ENCODE measurements around the gene PRKN.
"Not testable (repeated sequence)": the region's sequence is repeated elsewhere in the genome, so short reads cannot be mapped to it uniquely, and the experiment has no call there.

Gene PRKN

DNA sequence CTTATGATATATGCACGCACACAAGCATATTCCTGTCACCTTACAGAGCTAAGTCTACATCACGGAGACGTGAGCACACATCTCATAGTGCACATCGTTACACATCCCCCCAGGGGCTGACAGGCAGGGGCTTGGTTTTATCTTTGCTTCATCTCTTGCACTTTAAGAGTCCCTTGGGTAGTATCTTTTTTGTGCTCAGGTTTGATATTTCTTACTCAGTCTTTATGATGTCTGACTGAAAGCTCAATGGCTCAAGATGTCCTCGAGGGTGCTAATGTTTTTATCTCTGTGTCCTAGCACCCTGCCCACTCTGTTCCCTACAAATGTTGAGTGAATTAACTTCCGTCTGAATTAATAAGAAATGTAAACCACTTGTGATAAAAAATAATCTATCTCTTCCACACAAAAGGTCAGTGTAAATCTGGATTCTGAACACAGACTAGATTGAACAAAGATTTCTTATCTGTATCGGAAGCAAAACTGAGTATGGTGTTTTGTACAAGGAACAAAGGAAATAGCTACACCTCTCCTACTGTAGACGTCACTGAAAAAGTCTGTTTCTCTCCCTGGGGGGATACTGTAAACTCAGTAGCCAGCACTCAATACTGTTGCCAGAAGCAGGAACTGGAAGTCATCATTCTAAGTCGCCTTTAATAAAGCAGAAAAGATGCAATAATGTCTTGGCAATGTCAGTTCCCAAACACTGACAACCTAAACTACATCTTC, 195.1 kb downstream of the PRKN start:
- Histone ChIP-seq H3K9ac (ENCODE audit: low read length) (peak overlapping the region; percentile 24), H3K4me3 (ENCODE audit: low read depth in 1 of 2, low read length in 2 of 2) (no peak overlapping the region), H3K9me3 (ENCODE audit: low read length) (no peaks in the 10 kb centered on the region), H3K4me1 (ENCODE audit: insufficient read depth, low read length) (peaks cover 11% of the 10 kb centered on the region), H3K36me3 (ENCODE audit: insufficient read depth, low read length) (no peaks in the 10 kb centered on the region), H3K27ac (ENCODE audit: low read depth, low read length) (no peak overlapping the region), H3K27me3 (ENCODE audit: control insufficient read depth in 1 of 2, insufficient read depth in 2 of 2, low read length in 2 of 2) (no peaks in the 10 kb centered on the region)

DNA sequence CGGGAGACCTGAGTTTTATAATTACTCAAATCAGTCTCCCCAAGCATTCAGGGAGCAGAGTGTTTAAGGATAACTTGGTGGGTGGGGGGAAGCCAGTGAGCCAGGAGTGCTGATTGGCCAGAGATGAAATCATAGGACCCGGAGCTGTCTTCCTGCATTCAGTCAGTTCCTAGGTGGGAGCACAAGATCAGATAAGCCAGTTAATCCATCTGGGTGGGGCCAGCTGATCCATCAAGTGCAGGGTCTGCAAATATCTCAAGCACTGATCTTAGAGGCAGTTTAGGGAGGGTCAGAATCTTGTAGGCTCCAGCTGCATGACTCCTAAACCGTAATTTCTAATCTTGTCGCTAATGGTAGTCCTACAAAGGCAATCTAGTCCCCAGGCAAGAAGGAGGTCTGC, 196.2 kb downstream of the PRKN start:
- peaks cover 11% of the 10 kb centered on the region for H3K4me1 ChIP-seq (ENCODE audit: insufficient read depth, low read length)
- not testable (repeated sequence) for H3K9me3 ChIP-seq (ENCODE audit: low read length); H3K36me3 ChIP-seq (ENCODE audit: insufficient read depth, low read length); H3K9ac ChIP-seq (ENCODE audit: low read length); H3K27ac ChIP-seq (ENCODE audit: low read depth, low read length); H3K4me3 ChIP-seq (ENCODE audit: low read depth in 1 of 2, low read length in 2 of 2); H3K27me3 ChIP-seq (ENCODE audit: control insufficient read depth in 1 of 2, insufficient read depth in 2 of 2, low read length in 2 of 2)

DNA sequence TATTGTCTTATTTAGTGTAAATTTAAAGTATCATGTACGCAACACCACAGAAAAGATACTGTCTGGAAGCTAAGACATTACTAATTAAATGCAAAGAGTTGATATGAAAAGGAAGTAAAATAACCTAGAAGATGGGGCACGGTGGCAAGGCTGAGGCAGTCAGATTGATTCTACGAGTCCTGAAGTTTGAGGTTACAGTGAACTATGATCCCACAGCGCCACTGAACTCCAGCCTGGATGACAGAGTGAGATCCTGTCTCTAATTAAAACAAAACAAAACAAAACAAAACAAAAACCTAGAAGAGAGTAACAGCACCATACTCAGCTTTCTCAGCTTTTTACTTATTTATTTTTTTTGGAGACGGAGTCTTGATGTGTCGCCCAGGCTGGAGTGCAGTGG, 199.0 kb downstream of the PRKN start:
- Histone ChIP-seq H3K4me3 (ENCODE audit: low read depth in 1 of 2, low read length in 2 of 2) (no peak overlapping the region), H3K4me1 (ENCODE audit: insufficient read depth, low read length) (peaks cover 11% of the 10 kb centered on the region), H3K9me3 (ENCODE audit: low read length) (no peaks in the 10 kb centered on the region), H3K27ac (ENCODE audit: low read depth, low read length) (no peak overlapping the region), H3K9ac (ENCODE audit: low read length) (no peak overlapping the region), H3K36me3 (ENCODE audit: insufficient read depth, low read length) (no peaks in the 10 kb centered on the region), H3K27me3 (ENCODE audit: control insufficient read depth in 1 of 2, insufficient read depth in 2 of 2, low read length in 2 of 2) (no peaks in the 10 kb centered on the region)

DNA sequence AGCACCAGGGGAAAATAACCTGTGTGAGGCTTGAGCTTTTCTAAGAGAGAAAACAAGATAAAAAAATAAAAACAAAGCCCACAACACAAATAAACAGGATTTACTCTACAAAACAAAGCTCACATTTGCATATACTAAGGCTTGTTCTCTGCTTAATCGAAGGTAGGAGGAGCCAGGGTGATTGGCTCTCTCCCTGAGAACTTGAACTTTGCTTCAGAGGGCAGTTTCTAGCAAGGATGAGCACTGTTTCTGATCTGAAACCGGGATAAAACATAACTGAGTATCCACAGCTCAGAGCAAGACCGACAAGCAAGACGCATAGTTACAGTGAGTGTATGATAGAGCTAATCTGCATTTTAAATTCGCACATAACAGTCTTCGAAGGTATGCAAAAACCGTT, 200.6 kb downstream of the PRKN start:
- no peak overlapping the region for H3K4me3 ChIP-seq (ENCODE audit: low read depth in 1 of 2, low read length in 2 of 2)
- no peaks in the 10 kb centered on the region for H3K36me3 ChIP-seq (ENCODE audit: insufficient read depth, low read length)
- H3K9ac ChIP-seq (ENCODE audit: low read length) = no peak overlapping the region
- no peaks in the 10 kb centered on the region for H3K27me3 ChIP-seq (ENCODE audit: control insufficient read depth in 1 of 2, insufficient read depth in 2 of 2, low read length in 2 of 2)
- H3K9me3 ChIP-seq (ENCODE audit: low read length) = no peaks in the 10 kb centered on the region
- no peaks in the 10 kb centered on the region for H3K4me1 ChIP-seq (ENCODE audit: insufficient read depth, low read length)
- H3K27ac ChIP-seq (ENCODE audit: low read depth, low read length) = no peak overlapping the region

DNA sequence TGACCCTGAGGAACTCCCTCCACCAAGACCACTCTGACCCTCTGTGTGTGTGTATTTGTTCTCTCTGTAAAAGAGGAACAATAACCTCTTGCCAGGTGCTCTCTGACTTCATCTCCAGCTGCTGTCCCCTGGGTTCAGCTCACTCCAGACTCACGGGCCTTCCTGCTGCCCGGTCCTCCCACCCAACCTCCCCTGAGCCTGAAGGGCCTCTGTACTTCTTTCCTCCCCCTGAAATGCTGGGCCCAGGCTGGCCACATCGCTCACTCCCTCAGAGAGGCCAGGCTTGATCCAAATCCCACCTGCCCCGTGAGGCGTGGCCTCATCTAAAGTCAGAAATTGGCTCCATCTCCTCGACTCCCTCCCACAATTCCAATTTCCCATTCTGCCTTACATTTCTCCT, 202.4 kb downstream of the PRKN start:
- no peak overlapping the region for H3K9ac ChIP-seq (ENCODE audit: low read length)
- no peaks in the 10 kb centered on the region for H3K9me3 ChIP-seq (ENCODE audit: low read length)
- H3K36me3 ChIP-seq (ENCODE audit: insufficient read depth, low read length) = no peaks in the 10 kb centered on the region
- H3K4me1 ChIP-seq (ENCODE audit: insufficient read depth, low read length) = peaks cover 4% of the 10 kb centered on the region
- H3K27ac ChIP-seq (ENCODE audit: low read depth, low read length) = no peak overlapping the region
- no peak overlapping the region for H3K4me3 ChIP-seq (ENCODE audit: low read depth in 1 of 2, low read length in 2 of 2)
- H3K27me3 ChIP-seq (ENCODE audit: control insufficient read depth in 1 of 2, insufficient read depth in 2 of 2, low read length in 2 of 2) = no peaks in the 10 kb centered on the region

GRCh38 chr6:162512744-162513143, 214.8 kb downstream of the PRKN start:
- Histone ChIP-seq H3K4me3 (ENCODE audit: low read depth in 1 of 2, low read length in 2 of 2) (no peak overlapping the region), H3K9me3 (ENCODE audit: low read length) (no peaks in the 10 kb centered on the region), H3K9ac (ENCODE audit: low read length) (no peak overlapping the region), H3K27ac (ENCODE audit: low read depth, low read length) (no peak overlapping the region), H3K27me3 (ENCODE audit: control insufficient read depth in 1 of 2, insufficient read depth in 2 of 2, low read length in 2 of 2) (no peaks in the 10 kb centered on the region), H3K4me1 (ENCODE audit: insufficient read depth, low read length) (peaks cover 3% of the 10 kb centered on the region), H3K36me3 (ENCODE audit: insufficient read depth, low read length) (no peaks in the 10 kb centered on the region)

DNA sequence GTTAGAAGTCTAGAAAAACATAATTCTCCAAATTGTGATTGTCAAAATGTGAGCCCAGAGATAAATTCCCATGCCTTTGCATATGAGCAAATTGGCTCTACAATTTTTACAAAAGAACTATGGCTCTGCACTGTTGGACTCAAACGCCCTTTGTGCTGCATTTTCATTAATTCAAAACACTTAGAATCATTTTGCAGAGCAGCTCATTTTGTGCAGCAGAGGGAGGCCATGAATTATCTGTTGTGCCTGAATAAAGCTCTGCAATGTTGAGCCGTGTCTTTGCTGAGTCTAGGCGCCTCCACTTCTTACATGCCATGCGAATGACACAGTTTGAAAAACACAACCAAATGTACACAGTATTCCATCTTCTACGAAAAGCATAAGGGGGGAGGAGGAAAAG, 230.2 kb downstream of the PRKN start:
- no peaks in the 10 kb centered on the region for H3K27me3 ChIP-seq (ENCODE audit: control insufficient read depth in 1 of 2, insufficient read depth in 2 of 2, low read length in 2 of 2)
- no peaks in the 10 kb centered on the region for H3K36me3 ChIP-seq (ENCODE audit: insufficient read depth, low read length)
- no peak overlapping the region for H3K4me3 ChIP-seq (ENCODE audit: low read depth in 1 of 2, low read length in 2 of 2)
- no peaks in the 10 kb centered on the region for H3K9me3 ChIP-seq (ENCODE audit: low read length)
- H3K27ac ChIP-seq (ENCODE audit: low read depth, low read length) = no peak overlapping the region
- no peaks in the 10 kb centered on the region for H3K4me1 ChIP-seq (ENCODE audit: insufficient read depth, low read length)
- no peak overlapping the region for H3K9ac ChIP-seq (ENCODE audit: low read length)

- no peaks in the 10 kb centered on the region for H3K4me1 ChIP-seq (ENCODE audit: insufficient read depth, low read length)
- H3K9ac ChIP-seq (ENCODE audit: low read length) = no peak overlapping the region
Measured at GRCh38 chr6:162493917-162494316, 233.6 kb downstream of the PRKN start.

GRCh38 chr6:162491637-162492036, 235.9 kb downstream of the PRKN start:
- Histone ChIP-seq H3K9ac (ENCODE audit: low read length) (no peak overlapping the region), H3K4me3 (ENCODE audit: low read depth in 1 of 2, low read length in 2 of 2) (no peak overlapping the region), H3K27ac (ENCODE audit: low read depth, low read length) (no peak overlapping the region)

More at GRCh38 chr6:162493917-162494316, 233.6 kb downstream of the PRKN start:
- Histone ChIP-seq H3K36me3 (ENCODE audit: insufficient read depth, low read length) (no peaks in the 10 kb centered on the region), H3K27me3 (ENCODE audit: control insufficient read depth in 1 of 2, insufficient read depth in 2 of 2, low read length in 2 of 2) (no peaks in the 10 kb centered on the region), H3K9me3 (ENCODE audit: low read length) (no peaks in the 10 kb centered on the region), H3K4me3 (ENCODE audit: low read depth in 1 of 2, low read length in 2 of 2) (no peak overlapping the region), H3K27ac (ENCODE audit: low read depth, low read length) (no peak overlapping the region)

GRCh38 chr6:162489101-162489976, 238.2 kb downstream of the PRKN start:
- Histone ChIP-seq H3K27me3 (ENCODE audit: control insufficient read depth in 1 of 2, insufficient read depth in 2 of 2, low read length in 2 of 2) (no peaks in the 10 kb centered on the region), H3K27ac (ENCODE audit: low read depth, low read length) (no peak overlapping the region), H3K4me3 (ENCODE audit: low read depth in 1 of 2, low read length in 2 of 2) (no peak overlapping the region), H3K9ac (ENCODE audit: low read length) (no peak overlapping the region), H3K36me3 (ENCODE audit: insufficient read depth, low read length) (no peaks in the 10 kb centered on the region), H3K4me1 (ENCODE audit: insufficient read depth, low read length) (peaks cover 7% of the 10 kb centered on the region), H3K9me3 (ENCODE audit: low read length) (no peaks in the 10 kb centered on the region)

More at GRCh38 chr6:162491637-162492036, 235.9 kb downstream of the PRKN start:
- H3K9me3 ChIP-seq (ENCODE audit: low read length) = no peaks in the 10 kb centered on the region
- no peaks in the 10 kb centered on the region for H3K27me3 ChIP-seq (ENCODE audit: control insufficient read depth in 1 of 2, insufficient read depth in 2 of 2, low read length in 2 of 2)
- no peaks in the 10 kb centered on the region for H3K36me3 ChIP-seq (ENCODE audit: insufficient read depth, low read length)
- no peaks in the 10 kb centered on the region for H3K4me1 ChIP-seq (ENCODE audit: insufficient read depth, low read length)

GRCh38 chr6:162488444-162488843, 239.1 kb downstream of the PRKN start:
- Histone ChIP-seq H3K9me3 (ENCODE audit: low read length) (no peaks in the 10 kb centered on the region), H3K4me1 (ENCODE audit: insufficient read depth, low read length) (peaks cover 7% of the 10 kb centered on the region), H3K9ac (ENCODE audit: low read length) (no peak overlapping the region), H3K36me3 (ENCODE audit: insufficient read depth, low read length) (no peaks in the 10 kb centered on the region), H3K4me3 (ENCODE audit: low read depth in 1 of 2, low read length in 2 of 2) (no peak overlapping the region), H3K27me3 (ENCODE audit: control insufficient read depth in 1 of 2, insufficient read depth in 2 of 2, low read length in 2 of 2) (no peaks in the 10 kb centered on the region), H3K27ac (ENCODE audit: low read depth, low read length) (no peak overlapping the region)
